ENCODE measurements around the gene ERMN.
"Not testable (repeated sequence)": the region's sequence is repeated elsewhere in the genome, so short reads cannot be mapped to it uniquely, and the experiment has no call there.

The ERMN gene

DNA sequence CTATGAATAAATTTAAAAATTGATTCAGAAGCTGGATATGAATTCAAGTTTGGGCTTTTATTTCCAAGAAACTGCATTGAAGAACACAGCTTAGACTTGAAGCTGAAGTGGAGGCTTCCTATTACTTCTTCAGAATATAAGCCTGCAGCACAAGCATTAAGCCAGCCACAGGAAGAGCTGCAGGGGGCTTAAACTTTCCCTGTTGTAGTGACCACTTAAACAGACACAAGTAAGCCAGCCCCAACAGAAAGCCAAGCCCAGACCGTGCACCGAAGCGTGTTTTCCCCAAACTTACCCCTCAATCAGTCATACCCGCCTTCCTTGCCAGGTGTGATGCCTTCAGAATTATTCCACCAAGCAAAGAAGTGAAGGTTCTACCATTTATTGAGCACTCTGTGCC is 28.7 kb downstream of the ERMN start:
- no peak for DNase-seq (ENCODE audit: low read depth, low spot score)

DNA sequence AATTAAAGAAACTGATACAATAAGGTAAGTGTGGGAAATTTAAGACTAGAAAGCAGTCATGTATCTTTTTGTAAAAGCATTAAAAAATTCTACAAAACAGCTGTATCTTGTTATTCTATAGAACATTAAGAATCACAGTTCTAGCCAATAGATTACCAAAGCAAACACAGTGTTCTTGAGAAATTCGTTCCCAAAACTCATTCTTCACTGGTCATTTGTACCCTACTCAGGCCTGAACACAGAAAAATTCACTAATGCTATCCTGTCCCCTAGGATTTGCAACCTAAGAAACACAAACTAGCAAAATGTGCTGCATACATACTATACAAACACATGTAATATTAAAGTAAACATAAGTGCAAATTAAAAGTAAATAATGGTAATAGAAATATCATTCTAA is 29.1 kb downstream of the ERMN start:
- DNase-seq (ENCODE audit: low read depth, low spot score), result no peak

GRCh38 chr2:157292853-157293252 is 32.8 kb downstream of the ERMN start:
- no peak for DNase-seq (ENCODE audit: low read depth, low spot score)

GRCh38 chr2:157291018-157291417 is 34.6 kb downstream of the ERMN start:
- no peak for DNase-seq (ENCODE audit: low read depth, low spot score)

GRCh38 chr2:157290525-157290924 is 35.1 kb downstream of the ERMN start:
- DNase-seq (ENCODE audit: low read depth, low spot score), result no peak

GRCh38 chr2:157287160-157287559 is 38.5 kb downstream of the ERMN start:
- DNase-seq (ENCODE audit: low read depth, low spot score), result no peak

GRCh38 chr2:157283468-157283867 is 42.2 kb downstream of the ERMN start:
- no peak for DNase-seq (ENCODE audit: low read depth, low spot score)

DNA sequence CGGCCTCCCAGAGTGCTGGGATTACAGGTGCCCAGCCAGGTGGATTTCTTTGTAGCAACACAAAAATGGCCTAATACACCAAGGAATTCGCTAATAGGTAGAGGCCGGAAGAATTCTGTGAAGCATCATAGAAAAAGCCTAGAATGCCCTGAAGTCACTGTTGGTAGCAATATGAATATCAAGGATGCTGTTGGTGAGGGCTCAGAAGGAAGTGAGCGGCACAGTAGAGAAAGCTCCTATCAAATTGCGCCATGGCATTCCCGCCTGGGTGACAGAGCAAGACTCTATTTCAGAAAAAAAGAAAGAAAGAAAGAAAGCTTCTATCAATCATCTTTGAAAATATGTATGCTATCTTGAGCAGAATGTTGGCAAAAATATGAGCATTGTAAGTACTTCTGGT is 44.3 kb downstream of the ERMN start:
- DNase-seq (ENCODE audit: low read depth, low spot score), result no peak

DNA sequence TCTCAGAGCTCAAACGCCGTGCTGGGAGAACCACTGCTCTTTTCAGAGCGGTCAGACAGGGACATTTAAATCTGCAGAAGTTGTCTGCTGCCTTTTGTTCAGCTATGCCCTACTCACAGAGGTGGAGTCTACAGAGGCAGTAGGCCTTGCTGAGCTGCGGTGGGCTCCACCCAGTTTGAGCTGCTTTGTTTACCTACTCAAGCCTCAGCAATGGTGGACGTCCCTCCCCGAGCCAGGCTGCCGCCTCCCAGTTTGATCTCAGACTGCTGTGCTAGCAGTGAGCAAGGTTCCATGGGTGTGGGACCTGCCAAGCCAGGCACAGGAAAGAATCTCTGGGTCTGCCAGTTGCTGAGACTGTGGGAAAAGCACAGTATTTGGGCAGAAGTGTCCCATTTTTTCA is 46.3 kb downstream of the ERMN start:
- DNase-seq (ENCODE audit: low read depth, low spot score), result not testable (repeated sequence)

DNA sequence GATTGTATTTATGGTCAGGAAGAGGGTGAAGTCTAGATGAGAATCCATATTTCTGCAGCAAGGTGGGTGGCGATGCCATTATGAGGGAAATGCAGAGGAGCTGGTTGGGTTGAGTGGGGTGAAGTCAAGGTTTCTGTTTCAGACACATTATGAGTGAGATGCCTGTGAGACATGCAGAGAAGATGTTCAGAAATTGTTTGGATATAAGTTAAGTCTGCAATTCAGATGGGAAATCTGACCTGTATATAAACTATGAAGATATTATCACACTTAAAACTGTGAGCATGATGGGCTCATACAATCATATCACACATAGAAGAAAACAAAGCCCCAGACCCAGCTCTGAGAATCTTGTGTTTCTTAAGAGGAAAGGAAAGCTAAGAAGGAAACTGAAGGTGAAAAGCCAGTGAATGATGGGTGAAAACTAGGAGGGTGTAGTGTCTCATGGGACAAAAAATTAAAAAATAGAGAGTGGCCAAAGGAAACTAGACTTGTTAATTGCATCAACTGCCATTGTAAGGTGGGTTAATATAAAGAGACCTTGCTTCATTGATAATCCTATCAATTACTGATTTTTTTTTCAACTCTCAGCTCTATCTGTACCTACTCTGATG is 53.9 kb downstream of the ERMN start:
- no peak for DNase-seq (ENCODE audit: low read depth, low spot score)

DNA sequence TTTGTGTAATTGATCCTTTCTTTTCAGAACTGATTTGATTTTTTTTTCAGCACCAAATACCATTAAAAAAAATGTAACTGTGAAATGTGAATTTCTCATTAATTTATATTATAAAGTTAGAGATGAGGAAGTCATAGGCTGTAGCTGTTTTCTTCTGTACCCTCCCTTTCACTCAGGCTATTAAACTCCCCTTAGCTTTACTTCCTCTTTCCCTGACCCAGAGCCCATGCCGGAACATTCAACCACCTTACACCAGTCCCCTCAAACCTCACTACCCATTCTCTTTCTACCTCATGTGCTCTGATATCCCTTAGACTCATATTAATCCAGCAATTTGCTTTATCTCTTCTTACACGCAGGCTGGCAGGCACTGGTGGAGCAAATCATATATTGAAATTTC is 55.7 kb downstream of the ERMN start:
- no peak for DNase-seq (ENCODE audit: low read depth, low spot score)

GRCh38 chr2:157269060-157269459 is 56.6 kb downstream of the ERMN start:
- DNase-seq (ENCODE audit: low read depth, low spot score), result no peak
